ENCODE results near the gene CLDN5. TPM values are rescaled to one million over a fixed set of nuclear protein-coding genes. Genes with fewer than 3 reads are reported as not detected.

The CLDN5 gene
- total RNA-seq, 4 donors from 2014 or later: 22.1 to 112 (median 56.8) TPM

GRCh38 chr22:19514831-19515565 is 9.2 kb downstream of the CLDN5 start:
- Histone ChIP-seq H3K27ac (no peak overlapping the region), H3K36me3 (no peaks in the 10 kb centered on the region), H3K9me3 (no peaks in the 10 kb centered on the region), H3K4me3 (no peak overlapping the region), H3K4me1 (no peaks in the 10 kb centered on the region), H3K27me3 (no peaks in the 10 kb centered on the region)
- TF ChIP-seq POLR2AphosphoS5 (IDR thresholded peaks at IDR 0.05): no peak
- TF ChIP-seq EP300 (IDR thresholded peaks at IDR 0.05): no peak
- TF ChIP-seq CTCF (IDR thresholded peaks at IDR 0.05): no peak
- TF ChIP-seq POLR2A (IDR thresholded peaks at IDR 0.05): no peak
- no peak for DNase-seq (ENCODE audit: low spot score in 2 of 2)
- 94% methylated on average over 14 of the region's 14 CpGs for WGBS

GRCh38 chr22:19513823-19514222 is 10.4 kb downstream of the CLDN5 start:
- no peak overlapping the region for H3K27ac ChIP-seq
- no peak for DNase-seq (ENCODE audit: low spot score in 2 of 2)
- H3K36me3 ChIP-seq: no peaks in the 10 kb centered on the region
- no peak overlapping the region for H3K4me3 ChIP-seq
- TF ChIP-seq POLR2AphosphoS5 (IDR thresholded peaks at IDR 0.05): no peak
- no peak for TF ChIP-seq POLR2A (IDR thresholded peaks at IDR 0.05)
- no peak for TF ChIP-seq CTCF (IDR thresholded peaks at IDR 0.05)
- TF ChIP-seq EP300 (IDR thresholded peaks at IDR 0.05): no peak
- H3K4me1 ChIP-seq: no peaks in the 10 kb centered on the region
- 51% methylated on average over 2 of the region's 2 CpGs for WGBS
- no peaks in the 10 kb centered on the region for H3K27me3 ChIP-seq
- no peaks in the 10 kb centered on the region for H3K9me3 ChIP-seq

GRCh38 chr22:19510919-19511341 is 13.3 kb downstream of the CLDN5 start:
- Histone ChIP-seq H3K27me3 (no peaks in the 10 kb centered on the region), H3K4me3 (no peak overlapping the region), H3K27ac (no peak overlapping the region), H3K4me1 (no peaks in the 10 kb centered on the region), H3K36me3 (no peaks in the 10 kb centered on the region), H3K9me3 (no peaks in the 10 kb centered on the region)
- TF ChIP-seq POLR2A (IDR thresholded peaks at IDR 0.05) (no peak), POLR2AphosphoS5 (IDR thresholded peaks at IDR 0.05) (no peak), CTCF (IDR thresholded peaks at IDR 0.05) (no peak), EP300 (IDR thresholded peaks at IDR 0.05) (no peak)
- no peak for DNase-seq (ENCODE audit: low spot score in 2 of 2)
- 82% methylated on average over 2 of the region's 2 CpGs for WGBS

GRCh38 chr22:19509923-19510322 is 14.3 kb downstream of the CLDN5 start:
- whole genome bisulfite sequencing: 96% methylated on average over 2 of the region's 2 CpGs
- Histone ChIP-seq H3K36me3 (no peaks in the 10 kb centered on the region), H3K4me3 (no peak overlapping the region), H3K27ac (no peak overlapping the region), H3K9me3 (no peaks in the 10 kb centered on the region), H3K27me3 (no peaks in the 10 kb centered on the region), H3K4me1 (no peaks in the 10 kb centered on the region)
- no peak for DNase-seq (ENCODE audit: low spot score in 2 of 2)
- no peak for TF ChIP-seq CTCF (IDR thresholded peaks at IDR 0.05)
- no peak for TF ChIP-seq EP300 (IDR thresholded peaks at IDR 0.05)
- no peak for TF ChIP-seq POLR2AphosphoS5 (IDR thresholded peaks at IDR 0.05)
- TF ChIP-seq POLR2A (IDR thresholded peaks at IDR 0.05): no peak

- DNase-seq (ENCODE audit: low spot score in 2 of 2): no peak
- H3K27me3 ChIP-seq: no peaks in the 10 kb centered on the region
- WGBS: 92% methylated on average over 3 of the region's 3 CpGs
- no peak overlapping the region for H3K4me3 ChIP-seq
- no peaks in the 10 kb centered on the region for H3K36me3 ChIP-seq
- TF ChIP-seq CTCF (IDR thresholded peaks at IDR 0.05): no peak
- TF ChIP-seq POLR2AphosphoS5 (IDR thresholded peaks at IDR 0.05): no peak
- no peak for TF ChIP-seq POLR2A (IDR thresholded peaks at IDR 0.05)
- no peaks in the 10 kb centered on the region for H3K9me3 ChIP-seq
- H3K27ac ChIP-seq: no peak overlapping the region
- no peaks in the 10 kb centered on the region for H3K4me1 ChIP-seq
Observed at GRCh38 chr22:19509191-19509590, 15.0 kb downstream of the CLDN5 start.

All from suprapubic skin (tissue), 4 donors.